Stimulated activated CD4-positive, alpha-beta T cell treated with anti-CD3 and anti-CD28 coated beads, Interleukin-15, amount 100 ng/mL, for 1 hour (primary cell): ENCODE data around the gene ANAPC2.

ENCODE experiments used
- DNase-seq, 2 donors: peaks; one replicate each; pipeline ENCODE4 v3.0.0-alpha.2; 2020; ENCODE audit warnings: low read depth in 1 of 2, low spot score in 1 of 2

ANAPC2 gene

GRCh38 chr9:137176302-137177182 is 11.8 kb downstream of the ANAPC2 start:
- no peak for DNase-seq

GRCh38 chr9:137175345-137175961 is 12.9 kb downstream of the ANAPC2 start:
- DNase-seq = no peak

DNA sequence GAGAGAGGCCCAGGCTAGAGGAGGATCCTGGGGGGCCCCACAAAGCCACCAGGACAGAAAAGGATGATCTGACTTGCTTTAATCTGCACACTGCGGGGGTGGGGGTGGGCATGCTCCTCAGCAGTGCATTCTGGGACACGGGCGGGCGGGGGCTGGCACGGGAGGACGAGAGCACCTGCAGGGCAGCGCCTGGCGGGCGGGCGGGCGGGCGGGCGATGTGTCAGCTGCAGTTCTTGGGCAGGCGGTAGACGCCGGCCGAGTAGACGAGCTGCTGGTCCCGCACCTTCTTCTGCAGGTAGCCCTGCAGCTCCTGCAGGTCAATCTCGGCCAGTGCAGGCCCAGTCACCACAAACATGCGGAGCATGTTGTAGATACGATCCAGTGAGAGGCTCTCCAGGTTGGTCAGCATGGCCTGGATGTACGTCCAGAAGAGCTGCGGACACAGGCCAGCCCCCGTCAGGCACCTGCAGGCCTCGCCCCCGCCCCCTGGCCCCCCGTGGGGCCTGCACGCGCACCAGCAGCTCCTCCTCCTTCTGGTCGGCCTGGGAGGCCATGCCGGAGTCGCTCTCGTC is 13.6 kb downstream of the ANAPC2 start:
- no peak for DNase-seq

DNA sequence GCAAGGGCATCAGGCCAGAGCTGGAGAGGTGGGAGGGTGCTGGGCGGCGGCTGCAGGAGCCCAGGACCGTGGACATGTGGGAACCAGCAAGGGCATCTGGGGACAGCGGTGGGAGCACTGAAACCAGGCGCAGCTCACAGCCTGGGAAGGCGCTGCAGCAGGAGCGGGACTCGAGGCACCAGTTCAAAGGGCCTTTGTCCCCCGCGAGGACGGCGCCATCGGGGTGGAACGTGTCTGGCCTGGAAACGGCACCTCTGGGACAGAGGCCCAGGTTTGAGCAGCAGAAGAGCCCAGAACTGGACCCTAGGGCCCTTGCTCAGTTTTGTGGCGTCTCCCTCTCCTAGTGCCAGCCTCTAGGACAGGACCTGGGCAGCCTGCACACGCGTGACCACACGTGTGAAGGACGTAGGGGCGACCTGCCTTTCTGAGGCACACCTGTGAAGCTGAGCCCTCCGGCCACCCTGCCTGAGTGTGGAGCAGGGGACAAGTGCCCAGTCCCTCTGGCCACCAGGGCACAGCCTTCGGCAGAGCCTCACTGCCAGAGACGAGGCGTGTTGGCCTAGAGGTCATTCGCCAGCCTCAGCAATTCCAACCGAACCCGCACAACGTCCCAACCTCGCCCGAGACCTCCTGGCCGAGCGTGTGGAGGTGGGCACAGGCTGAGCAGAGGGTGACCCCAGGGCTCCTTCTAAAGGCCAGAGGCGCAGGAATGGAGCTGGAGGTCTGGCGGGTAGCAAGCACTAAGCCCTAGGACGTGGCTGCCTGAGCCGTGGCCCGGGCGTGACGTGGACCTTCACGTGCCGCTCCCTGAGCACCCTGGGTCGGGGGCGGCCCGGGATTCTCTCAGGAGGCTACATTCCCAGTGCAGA is 14.3 kb downstream of the ANAPC2 start:
- no peak for DNase-seq

DNA sequence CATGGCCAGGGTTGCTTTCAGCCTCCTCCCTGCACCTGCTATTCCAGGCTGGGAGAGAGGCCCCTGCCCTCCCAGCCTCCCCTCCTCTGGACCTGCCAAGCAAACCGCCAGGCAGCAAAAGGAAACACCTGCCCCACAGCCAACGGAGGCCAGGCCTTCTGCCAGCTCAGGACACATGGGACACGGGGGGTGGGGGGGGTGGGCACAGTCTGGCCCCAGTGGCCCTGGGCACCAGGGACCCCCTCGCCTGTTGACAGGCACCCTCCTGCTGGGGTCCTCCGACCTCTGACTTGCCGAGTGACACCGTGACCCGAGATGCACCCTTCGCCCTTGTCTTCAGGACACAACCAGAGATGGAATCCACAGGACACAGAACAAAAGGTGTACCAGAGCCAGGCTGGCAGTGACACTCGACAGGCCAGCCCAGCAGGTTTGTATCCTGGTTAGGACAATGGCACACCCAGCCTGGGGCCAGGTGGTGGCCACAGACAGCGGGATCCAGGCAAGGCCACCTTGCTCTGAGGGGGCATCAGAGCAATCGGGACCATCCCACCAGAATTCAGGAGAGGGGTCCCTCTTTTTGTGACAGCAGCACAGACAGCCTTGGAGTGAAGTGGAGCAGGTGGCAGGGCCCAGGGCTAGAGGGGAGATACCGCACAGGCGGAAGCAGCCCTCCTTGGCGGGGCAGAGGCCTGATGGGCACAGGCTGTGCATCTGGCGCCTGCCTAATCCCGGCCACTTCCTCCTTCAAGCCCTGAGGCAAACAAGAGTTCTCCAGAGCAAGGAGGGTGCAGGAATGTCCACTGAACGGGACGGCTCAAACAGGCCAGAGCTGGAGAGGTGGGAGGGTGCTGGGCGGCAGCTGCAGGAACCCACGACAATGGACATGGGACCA is 15.2 kb downstream of the ANAPC2 start:
- DNase-seq = no peak

DNA sequence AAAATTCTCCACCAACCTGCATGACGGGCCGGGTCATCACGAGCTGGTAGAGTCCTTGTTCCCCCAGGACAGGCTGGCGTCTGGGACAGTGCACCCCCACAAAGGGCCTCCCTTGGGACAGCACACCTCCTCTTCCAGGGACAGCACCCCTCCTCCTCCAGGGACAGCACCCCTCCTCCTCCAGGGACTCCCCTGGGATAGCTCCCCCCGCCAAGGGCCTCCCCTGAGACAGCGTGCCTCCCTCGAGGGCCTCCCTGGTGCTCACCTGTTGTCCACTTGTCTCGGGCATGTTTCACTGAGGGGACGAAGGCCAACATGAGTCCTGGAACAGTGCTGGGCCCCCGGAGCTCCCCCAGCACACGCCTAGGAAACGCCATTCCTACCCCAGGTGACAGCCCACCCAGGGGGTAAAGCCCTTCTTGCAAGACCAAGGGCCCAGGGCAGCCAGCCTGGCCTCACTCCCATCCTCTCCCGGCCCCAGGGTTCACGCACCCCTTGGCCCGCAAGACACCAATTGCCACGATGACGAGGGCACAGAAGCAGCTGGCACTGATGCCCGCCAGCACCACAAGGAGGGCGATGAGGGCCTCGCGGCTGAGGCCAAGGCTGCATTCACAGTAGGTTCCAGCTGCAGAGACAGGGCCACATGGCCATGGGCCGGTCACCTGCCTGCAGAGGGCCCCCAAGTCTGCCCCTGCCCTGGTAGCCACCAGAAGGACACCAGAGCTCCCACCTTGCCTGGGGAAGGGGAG is 17.0 kb downstream of the ANAPC2 start:
- DNase-seq = no peak

- DNase-seq = no peak
Observed at GRCh38 chr9:137170486-137171148, 17.7 kb downstream of the ANAPC2 start.

GRCh38 chr9:137169896-137170358 is 18.4 kb downstream of the ANAPC2 start, which contains the start of gene LRRC26:
Gene LRRC26 (minus strand): TSS chr9:137170051. CDS start chr9:137169943, 108 bp downstream.
- DNase-seq = no peak

DNA sequence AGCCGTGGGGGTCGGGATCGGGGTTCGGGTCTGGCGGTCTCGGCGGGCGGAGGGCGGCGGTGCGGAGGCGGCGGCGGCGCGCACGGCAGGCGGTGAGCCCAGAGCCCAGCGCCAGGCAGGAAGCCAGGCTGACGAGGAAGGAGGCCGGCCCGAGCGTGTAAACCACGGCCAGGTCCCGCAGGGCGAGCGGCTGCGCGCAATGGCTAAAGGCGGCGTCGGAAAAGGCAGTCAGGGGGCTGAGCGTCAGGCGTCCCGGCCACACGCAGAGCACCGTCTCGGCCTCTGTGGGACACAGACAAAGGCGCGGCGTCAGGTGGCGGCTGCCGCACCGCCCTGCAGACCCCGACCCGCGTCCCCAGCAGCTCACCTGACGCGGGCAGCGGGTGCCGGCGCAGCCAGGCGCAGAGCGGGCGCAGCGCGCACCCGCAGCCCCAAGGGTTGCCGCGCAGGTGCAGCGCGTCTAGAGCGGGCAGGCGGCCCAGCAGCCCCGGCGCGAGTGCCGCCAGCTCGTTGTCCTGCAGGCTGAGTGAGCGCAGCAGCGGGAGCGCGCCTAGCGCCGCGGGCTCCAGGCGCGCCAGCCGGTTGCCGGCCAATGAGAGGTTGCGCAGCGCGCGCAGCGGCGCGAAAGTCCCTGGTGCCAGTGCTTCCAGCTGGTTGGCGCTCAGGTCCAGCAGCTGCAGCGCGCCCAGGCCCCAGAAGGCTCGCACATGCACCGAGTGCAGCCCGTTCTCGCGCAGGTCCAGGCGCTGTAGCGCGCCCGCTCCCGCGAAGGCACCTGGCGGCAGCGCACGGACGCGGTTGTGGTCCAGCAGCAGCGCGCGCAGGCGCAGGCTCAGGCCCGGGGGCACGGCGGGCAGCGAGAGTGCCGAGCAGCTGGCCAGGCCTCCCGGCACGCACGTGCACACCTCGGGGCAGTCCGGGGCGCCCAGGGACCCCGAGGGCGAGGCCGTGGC is 19.2 kb downstream of the ANAPC2 start:
- DNase-seq = no peak

GRCh38 chr9:137168573-137168903 is 19.8 kb downstream of the ANAPC2 start:
- DNase-seq = no peak

GRCh38 chr9:137167747-137168572 is 20.4 kb downstream of the ANAPC2 start:
- DNase-seq = no peak

DNA sequence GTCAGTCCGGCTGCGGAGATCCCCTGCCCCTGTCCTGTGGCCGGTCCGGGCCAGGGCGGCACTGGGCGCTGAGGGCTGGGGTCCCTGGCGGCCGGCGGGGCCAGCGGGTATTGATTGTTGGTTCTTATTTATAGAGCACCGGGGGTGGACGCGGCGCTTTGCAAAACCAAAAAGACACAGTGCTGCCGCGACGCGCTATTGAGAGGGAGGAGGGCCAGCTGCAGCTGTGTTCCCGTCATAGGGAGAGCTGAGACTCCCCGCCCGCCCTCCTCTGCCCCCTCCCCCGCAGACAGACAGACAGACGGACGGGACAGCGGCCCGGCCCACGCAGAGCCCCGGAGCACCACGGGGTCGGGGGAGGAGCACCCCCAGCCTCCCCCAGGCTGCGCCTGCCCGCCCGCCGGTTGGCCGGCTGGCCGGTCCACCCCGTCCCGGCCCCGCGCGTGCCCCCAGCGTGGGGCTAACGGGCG is 21.0 kb downstream of the ANAPC2 start:
- no peak for DNase-seq

- no peak for DNase-seq
Observed at GRCh38 chr9:137166380-137167229, 21.8 kb downstream of the ANAPC2 start.

DNA sequence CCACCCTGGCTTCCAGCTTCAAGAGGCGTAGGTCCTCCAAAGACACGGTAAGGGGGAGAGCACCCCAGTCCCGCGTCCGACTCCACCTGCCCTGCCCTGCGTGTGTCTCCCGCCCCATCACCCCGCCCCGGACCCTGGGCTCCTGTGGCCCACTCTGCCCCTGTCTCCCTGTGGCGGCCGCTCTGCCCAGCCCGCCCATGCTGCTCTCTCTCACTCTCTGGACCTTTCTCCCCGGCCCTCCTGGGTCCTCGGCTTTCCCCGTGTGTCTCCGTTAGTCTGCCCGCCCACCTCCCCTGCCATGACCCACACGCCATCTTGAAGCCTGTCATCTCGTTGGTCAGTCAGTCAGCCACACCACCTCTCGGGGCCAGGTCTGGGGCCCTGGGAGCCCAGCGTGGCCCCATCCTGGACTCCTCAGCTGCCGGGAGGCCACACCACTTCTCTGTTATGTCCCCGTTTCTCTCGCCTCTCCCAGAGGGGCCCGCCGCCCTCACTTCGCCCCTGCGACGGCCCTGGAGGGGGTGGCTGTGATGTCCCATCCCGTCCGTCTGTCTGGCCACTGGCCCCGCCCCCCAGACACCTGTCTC is 23.0 kb downstream of the ANAPC2 start:
- DNase-seq = no peak
